Body of pancreas (tissue), 4 donors: ENCODE results near the gene C6orf47.

Source experiments
- CTCF ChIP-seq, 7 experiments: fragments of 450-650 bp in 4 of 7; fragments of 200-600 bp in 3 of 7; sonication (generic) in 3 of 7; IDR thresholded peaks; one replicate each; pipeline ENCODE4 v1.5.1; 2016 to 2019; ENCODE audit warnings: antibody characterized with exemption in 7 of 7
- POLR2A ChIP-seq, 3 donors: fragments of 450-650 bp; IDR thresholded peaks; one replicate each; pipeline ENCODE4 v1.6.1; 2016; ENCODE audit warnings: antibody characterized with exemption in 3 of 3, mild to moderate bottlenecking in 2 of 3

GRCh38 chr6:31686483-31686882, 25.9 kb upstream of the C6orf47 start:
- TF ChIP-seq POLR2A (IDR thresholded peaks at IDR 0.05) (no peak), CTCF (IDR thresholded peaks at IDR 0.05) (no peak)
